GM12864 (cell line): ENCODE data around the gene ENPEP.
"Not testable (repeated sequence)": the region's sequence is repeated elsewhere in the genome, so short reads cannot be mapped to it uniquely, and the experiment has no call there.

Experiments
- DNase-seq: peaks from one replicate; pipeline ENCODE4 v3.0.0-alpha.2; 2011; ENCODE audit warnings: low read depth
- H3K4me3 ChIP-seq: 2 replicates; pipeline ENCODE4 v1.5.1; 2011; ENCODE audit warnings: mild to moderate bottlenecking, low read depth, low read length, control low read depth
- TF ChIP-seq, protein P1 (sequence below): IDR thresholded peaks from 2 replicates; pipeline ENCODE4 v1.5.1; 2011; ENCODE audit warnings: low read depth, mild to moderate bottlenecking, moderate library complexity, low read length, control low read depth, inconsistent platforms; ENCODE audit errors: missing control alignments

Gene ENPEP

GRCh38 chr4:110454441-110454840 lies 21.5 kb upstream of the ENPEP start:
- no peak overlapping the region for H3K4me3 ChIP-seq
- DNase-seq, result no peak
- TF ChIP-seq, protein P1, sequence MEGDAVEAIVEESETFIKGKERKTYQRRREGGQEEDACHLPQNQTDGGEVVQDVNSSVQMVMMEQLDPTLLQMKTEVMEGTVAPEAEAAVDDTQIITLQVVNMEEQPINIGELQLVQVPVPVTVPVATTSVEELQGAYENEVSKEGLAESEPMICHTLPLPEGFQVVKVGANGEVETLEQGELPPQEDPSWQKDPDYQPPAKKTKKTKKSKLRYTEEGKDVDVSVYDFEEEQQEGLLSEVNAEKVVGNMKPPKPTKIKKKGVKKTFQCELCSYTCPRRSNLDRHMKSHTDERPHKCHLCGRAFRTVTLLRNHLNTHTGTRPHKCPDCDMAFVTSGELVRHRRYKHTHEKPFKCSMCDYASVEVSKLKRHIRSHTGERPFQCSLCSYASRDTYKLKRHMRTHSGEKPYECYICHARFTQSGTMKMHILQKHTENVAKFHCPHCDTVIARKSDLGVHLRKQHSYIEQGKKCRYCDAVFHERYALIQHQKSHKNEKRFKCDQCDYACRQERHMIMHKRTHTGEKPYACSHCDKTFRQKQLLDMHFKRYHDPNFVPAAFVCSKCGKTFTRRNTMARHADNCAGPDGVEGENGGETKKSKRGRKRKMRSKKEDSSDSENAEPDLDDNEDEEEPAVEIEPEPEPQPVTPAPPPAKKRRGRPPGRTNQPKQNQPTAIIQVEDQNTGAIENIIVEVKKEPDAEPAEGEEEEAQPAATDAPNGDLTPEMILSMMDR, result no peak

DNA sequence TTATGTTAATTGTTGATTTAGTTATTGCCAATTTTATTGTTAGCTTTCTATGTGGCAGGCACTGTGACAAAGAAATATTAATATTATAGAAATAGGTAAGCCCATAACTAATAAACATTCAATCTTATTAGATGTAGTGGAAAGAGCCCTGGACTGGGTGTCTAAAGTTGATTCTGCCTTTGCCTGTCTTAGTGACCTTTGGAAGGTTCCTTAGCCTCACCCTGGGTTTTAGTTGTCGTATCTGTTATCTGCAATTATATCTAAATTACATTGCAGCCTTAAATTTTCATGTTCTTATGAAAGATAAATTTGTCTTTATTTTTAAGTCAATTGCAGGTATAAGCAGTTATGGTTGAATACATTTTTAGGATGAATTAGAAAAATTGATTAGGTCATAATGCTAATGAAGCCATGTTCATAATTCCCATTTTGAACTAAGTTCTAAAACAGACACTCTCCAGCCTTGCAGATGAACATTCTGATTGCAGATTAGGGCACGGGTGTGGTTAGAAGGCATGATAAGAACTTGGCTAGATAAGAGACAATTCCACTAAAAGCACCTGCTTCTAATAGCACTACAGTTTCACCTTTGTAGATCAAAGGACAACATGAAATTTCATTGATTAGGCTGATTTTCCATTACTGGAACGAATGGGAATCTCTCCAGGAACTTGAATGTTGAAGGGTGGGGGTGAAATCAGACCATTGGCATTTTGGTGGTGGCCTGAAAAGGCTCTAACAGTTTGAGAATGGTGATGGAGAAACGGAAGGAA lies 17.3 kb upstream of the ENPEP start:
- DNase-seq, result no peak
- H3K4me3 ChIP-seq, result no peak overlapping the region
- TF ChIP-seq, protein P1, result no peak

DNA sequence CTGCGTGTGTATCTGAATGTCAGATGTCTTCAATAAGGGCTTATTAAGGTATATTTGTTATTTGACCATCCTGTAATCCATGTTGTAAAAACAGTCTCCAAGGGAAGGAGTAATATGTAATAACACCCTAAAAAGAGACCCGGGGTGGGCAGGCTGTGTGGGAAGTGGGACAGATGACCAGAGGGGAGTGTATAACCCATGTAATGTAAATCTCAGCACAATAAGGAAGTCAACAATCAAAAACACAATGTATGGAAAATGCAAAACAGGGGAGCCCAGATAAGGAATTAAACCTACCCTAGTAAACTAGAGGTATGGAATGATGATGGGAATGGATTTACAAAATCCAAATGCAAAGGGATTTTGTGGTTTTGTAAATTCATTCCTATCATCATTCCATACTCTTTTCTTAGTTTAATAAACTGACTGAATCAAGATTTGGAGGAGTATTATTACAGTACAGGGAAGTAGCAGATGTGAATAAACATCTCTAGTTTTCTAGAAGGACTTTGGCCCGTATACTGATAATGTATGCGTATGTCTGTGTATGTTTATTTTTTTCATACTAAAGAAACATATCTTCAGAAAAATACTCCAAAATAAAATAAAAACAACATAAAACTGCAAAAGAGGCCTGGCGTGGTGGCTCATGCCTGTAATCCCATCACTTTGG lies 15.7 kb upstream of the ENPEP start:
- TF ChIP-seq, protein P1, result no peak
- no peak overlapping the region for H3K4me3 ChIP-seq
- no peak for DNase-seq

DNA sequence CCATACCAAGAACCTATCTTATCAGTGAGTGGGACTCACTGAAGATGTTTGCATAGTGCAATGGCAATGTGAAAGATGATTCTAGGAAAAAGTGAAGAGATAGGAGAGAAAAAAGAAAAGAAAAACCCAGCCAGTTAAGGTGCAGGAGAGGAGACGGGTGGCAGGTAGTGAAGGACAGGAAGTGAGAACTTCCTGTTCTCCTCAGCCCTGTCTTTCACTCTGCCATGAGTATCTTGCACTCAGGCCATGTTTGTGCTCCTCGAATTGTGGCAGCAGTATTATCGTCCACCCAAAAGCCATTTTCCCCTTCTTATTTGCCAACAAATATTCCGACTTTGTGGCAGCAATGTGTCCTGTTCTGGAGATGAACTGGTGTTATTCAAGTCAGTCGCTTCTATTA lies 8.6 kb upstream of the ENPEP start:
- no peak overlapping the region for H3K4me3 ChIP-seq
- no peak for DNase-seq
- TF ChIP-seq, protein P1, result no peak

- TF ChIP-seq, protein P1, result no peak
- no peak for DNase-seq
- H3K4me3 ChIP-seq, result no peak overlapping the region
Measured at GRCh38 chr4:110472583-110473329, 3.2 kb upstream of the ENPEP start.

GRCh38 chr4:110474481-110474880 lies 1.5 kb upstream of the ENPEP start:
- TF ChIP-seq, protein P1, result no peak
- no peak for DNase-seq
- H3K4me3 ChIP-seq, result no peak overlapping the region

GRCh38 chr4:110475080-110475479 lies 875 bp upstream of the ENPEP start:
- H3K4me3 ChIP-seq, DNase-seq: not testable (repeated sequence)
